Activated T-helper 1 cell treated with anti-CD3 and anti-CD28 coated beads, Interleukin-2, amount 50 U/mL, for 16 hours (primary cell): ENCODE results near the gene MCRIP2.

ENCODE experiments used
- DNase-seq, 2 donors: peaks; one replicate each; pipeline ENCODE4 v3.0.0-alpha.2; 2020; ENCODE audit warnings: low read depth in 1 of 2, low spot score in 1 of 2

The MCRIP2 gene

DNA sequence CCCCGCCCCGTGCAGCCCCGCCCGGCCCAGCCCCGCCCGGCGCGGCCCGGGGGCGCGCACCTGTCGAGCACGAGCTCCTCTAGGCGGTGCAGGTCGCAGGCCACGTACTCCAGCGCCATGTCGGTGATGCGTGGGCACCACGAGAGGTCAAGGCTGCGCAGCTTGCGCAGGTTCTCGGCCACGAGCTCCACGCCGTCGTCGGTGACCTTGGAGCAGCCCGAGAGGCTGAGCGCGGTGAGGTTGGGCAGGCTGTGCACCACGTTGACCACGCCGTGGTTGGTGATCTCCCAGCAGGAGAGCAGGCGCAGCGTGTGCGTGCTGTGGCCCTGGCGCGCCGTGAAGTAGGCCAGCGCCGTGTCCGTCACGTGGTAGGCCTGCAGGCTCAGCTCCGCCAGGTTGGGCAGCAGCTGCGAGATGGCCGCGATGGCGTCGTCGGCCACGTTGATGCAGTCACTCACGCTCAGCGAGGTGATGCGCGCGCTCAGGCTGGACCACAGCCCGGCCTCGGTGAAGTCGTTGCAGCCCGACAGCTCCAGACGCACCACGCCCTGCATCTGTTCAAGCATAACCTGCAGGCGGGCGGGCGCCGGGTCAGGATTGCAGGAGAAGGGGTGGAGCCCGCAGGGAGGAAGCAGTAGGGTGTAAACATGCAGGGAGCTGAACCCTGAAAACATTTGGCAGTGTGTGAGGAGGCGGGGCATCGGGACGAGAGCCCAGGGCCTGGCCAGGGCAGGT lies 53.9 kb downstream of the MCRIP2 start:
- DNase-seq: peak; percentile 45 to 66
